Measurements from ENCODE around the gene RSPRY1.

DNA sequence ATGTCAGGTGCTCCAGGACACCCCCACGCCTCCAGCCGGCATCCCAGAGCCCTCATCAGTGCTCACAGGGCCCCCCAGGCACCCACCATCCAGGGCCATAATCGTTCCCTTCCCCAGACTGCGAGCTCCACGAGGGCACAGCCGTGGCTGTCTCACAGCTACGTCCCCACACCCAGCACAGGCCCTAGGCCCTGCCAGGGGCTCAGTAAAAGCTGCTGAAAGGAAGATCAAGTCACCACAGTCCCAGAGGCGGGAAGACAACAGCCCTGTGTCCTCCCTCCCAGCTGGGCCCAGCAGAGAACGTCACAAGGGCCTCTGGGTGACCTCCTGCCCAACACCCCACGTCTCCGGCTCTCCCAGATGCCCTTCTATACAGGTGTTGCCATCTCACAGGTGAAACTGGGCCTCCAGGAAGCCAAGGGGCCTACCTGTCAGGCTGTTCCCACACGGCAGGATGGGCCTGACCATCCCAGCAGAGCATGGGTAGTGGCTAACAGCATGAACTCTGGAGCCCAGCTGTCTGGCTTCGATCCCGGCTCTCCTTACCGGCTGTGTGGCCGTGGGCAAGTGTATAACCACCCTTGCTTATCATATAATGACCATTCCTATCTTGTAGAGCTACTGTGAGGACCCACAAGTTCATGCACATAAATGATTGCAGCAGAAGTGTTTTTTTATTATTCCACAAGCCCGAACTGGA is 76.9 kb downstream of the RSPRY1 start:
- TF ChIP-seq, protein P1, sequence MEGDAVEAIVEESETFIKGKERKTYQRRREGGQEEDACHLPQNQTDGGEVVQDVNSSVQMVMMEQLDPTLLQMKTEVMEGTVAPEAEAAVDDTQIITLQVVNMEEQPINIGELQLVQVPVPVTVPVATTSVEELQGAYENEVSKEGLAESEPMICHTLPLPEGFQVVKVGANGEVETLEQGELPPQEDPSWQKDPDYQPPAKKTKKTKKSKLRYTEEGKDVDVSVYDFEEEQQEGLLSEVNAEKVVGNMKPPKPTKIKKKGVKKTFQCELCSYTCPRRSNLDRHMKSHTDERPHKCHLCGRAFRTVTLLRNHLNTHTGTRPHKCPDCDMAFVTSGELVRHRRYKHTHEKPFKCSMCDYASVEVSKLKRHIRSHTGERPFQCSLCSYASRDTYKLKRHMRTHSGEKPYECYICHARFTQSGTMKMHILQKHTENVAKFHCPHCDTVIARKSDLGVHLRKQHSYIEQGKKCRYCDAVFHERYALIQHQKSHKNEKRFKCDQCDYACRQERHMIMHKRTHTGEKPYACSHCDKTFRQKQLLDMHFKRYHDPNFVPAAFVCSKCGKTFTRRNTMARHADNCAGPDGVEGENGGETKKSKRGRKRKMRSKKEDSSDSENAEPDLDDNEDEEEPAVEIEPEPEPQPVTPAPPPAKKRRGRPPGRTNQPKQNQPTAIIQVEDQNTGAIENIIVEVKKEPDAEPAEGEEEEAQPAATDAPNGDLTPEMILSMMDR (conservative IDR thresholded peaks at IDR 0.05 in 1 of 2, IDR thresholded peaks at IDR 0.05 in 1 of 2; ENCODE audit: extremely low read depth in 1 of 2, insufficient read depth in 1 of 2, low read depth in 1 of 2, low read length in 2 of 2), result no peak
- no peak for TF ChIP-seq EZH2 (IDR thresholded peaks at IDR 0.05; ENCODE audit: borderline replicate concordance, low read length)

Measured in mammary epithelial cell (primary cell).